H1 (cell line): Measurements from ENCODE around the gene CTDP1. TPM values are rescaled to one million over a fixed set of nuclear protein-coding genes. Genes with fewer than 3 reads are reported as not detected.
"Not testable (repeated sequence)": the region's sequence is repeated elsewhere in the genome, so short reads cannot be mapped to it uniquely, and the experiment has no call there.

Experiments used
- CTCF ChIA-PET: fragments of 300-600 bp; sonication (Branson Sonifier 250); formaldehyde crosslinking; loops from one replicate; lab custom pipeline; 2021; ENCODE audit not compliant: partially characterized antibody; lab: Charles Lee
- POLR2A ChIA-PET: fragments of 300-600 bp; sonication (Branson Sonifier 250); formaldehyde crosslinking; loops from one replicate; lab custom pipeline; 2021; ENCODE audit warnings: inconsistent platforms; ENCODE audit not compliant: partially characterized antibody; lab: Charles Lee
- DNase-seq, 2 experiments: peaks; one replicate each; pipeline versions ENCODE4 v3.0.0 to v3.0.0-alpha.2; 2010 to 2022; ENCODE audit warnings: low spot score in 2 of 2, low read depth in 1 of 2, mixed read lengths in 1 of 2
- FAIRE-seq: peaks from 2 replicates; lab custom pipeline; 2011; peaks lifted over from hg19 to GRCh38; lab: Jason Lieb, UNC
- H2AFZ ChIP-seq: 2 replicates; pipeline ENCODE4 v1.8.1; 2012; ENCODE audit warnings: low read length, inconsistent platforms
- H2AK5ac ChIP-seq: 2 replicates; pipeline ENCODE4 v1.6.1; 2013; ENCODE audit warnings: low read depth, low read length
- H2BK120ac ChIP-seq: replicated peaks from 2 replicates; pipeline ENCODE3; 2013; ENCODE audit warnings: low read depth, low read length, inconsistent platforms
- H2BK12ac ChIP-seq: 2 replicates; pipeline ENCODE4 v1.6.1; 2013; ENCODE audit warnings: low read depth, low read length
- H2BK15ac ChIP-seq: 2 replicates; pipeline ENCODE4 v1.6.1; 2013; ENCODE audit warnings: low read length
- H2BK20ac ChIP-seq: 2 replicates; pipeline ENCODE4 v1.6.1; 2013; ENCODE audit warnings: low read length
- H2BK5ac ChIP-seq: 2 replicates; pipeline ENCODE4 v1.6.1; 2013; ENCODE audit warnings: low read depth, low read length
- H3K14ac ChIP-seq: 2 replicates; pipeline ENCODE4 v1.6.1; 2013; ENCODE audit warnings: inconsistent platforms; ENCODE audit not compliant: insufficient read length
- H3K18ac ChIP-seq: 2 replicates; pipeline ENCODE4 v1.6.1; 2013; ENCODE audit warnings: low read length; ENCODE audit errors: extremely low read depth
- H3K23ac ChIP-seq: 2 replicates; pipeline ENCODE4 v1.6.1; 2013; ENCODE audit warnings: inconsistent platforms; ENCODE audit not compliant: insufficient read length
- H3K23me2 ChIP-seq: 2 replicates; pipeline ENCODE4 v1.6.1; 2013; ENCODE audit warnings: low read depth, low read length
- H3K27ac ChIP-seq: 2 replicates; pipeline ENCODE4 v1.6.1; 2011; ENCODE audit warnings: low read depth, low read length, inconsistent platforms
- H3K27me3 ChIP-seq, 4 experiments: replicated peaks in 1 of 4; 1 replicate in 1 of 4; 2 replicates in 3 of 4; pipeline versions ENCODE4 v1.6.1 to v1.8.1; 2011 to 2013; ENCODE audit warnings: low read length in 3 of 4, mild to moderate bottlenecking in 3 of 4, inconsistent platforms in 2 of 4, mixed read lengths in 2 of 4, moderate library complexity in 1 of 4; ENCODE audit not compliant: control insufficient read depth in 3 of 4, insufficient read depth in 3 of 4; ENCODE audit errors: extremely low read depth in 1 of 4
- H3K36me3 ChIP-seq, 4 experiments: 2 replicates each; pipeline versions ENCODE4 v1.6.1 to v1.8.1; 2011 to 2013; ENCODE audit warnings: mild to moderate bottlenecking in 4 of 4, low read length in 3 of 4, moderate library complexity in 2 of 4, control low read depth in 1 of 4, inconsistent platforms in 1 of 4; ENCODE audit not compliant: insufficient read depth in 4 of 4, control insufficient read depth in 2 of 4
- H3K4ac ChIP-seq: replicated peaks from 2 replicates; pipeline ENCODE3; 2013; ENCODE audit warnings: low read length, low read depth, mixed read lengths, inconsistent platforms; ENCODE audit not compliant: insufficient read length
- H3K4me1 ChIP-seq, 4 experiments: replicated peaks in 1 of 4; 1 replicate in 1 of 4; 2 replicates in 3 of 4; pipeline versions ENCODE4 v1.6.1 to v1.8.1; 2011 to 2013; ENCODE audit warnings: low read length in 3 of 4, inconsistent platforms in 2 of 4, mixed read lengths in 1 of 4; ENCODE audit not compliant: insufficient read depth in 4 of 4, control insufficient read depth in 3 of 4
- H3K4me2 ChIP-seq, 2 experiments: 2 replicates each; pipeline versions ENCODE4 v1.6.1 to v1.8.1; 2011 to 2013; ENCODE audit warnings: low read depth in 2 of 2, low read length in 2 of 2, control low read depth in 1 of 2, inconsistent platforms in 1 of 2, mild to moderate bottlenecking in 1 of 2; ENCODE audit not compliant: insufficient read depth in 1 of 2
- H3K4me3 ChIP-seq, 4 experiments: fragments of 200-600, 300-600 bp in 1 of 4; sonication (generic), shearing (Covaris generic), sonication (Bioruptor Twin) in 1 of 4; 2 replicates each; pipeline versions ENCODE4 v1.5.1 to v1.8.1; 2011 to 2016; ENCODE audit warnings: low read length in 4 of 4, low read depth in 3 of 4, control low read depth in 2 of 4, inconsistent platforms in 2 of 4, mild to moderate bottlenecking in 2 of 4, mixed read lengths in 1 of 4, moderate library complexity in 1 of 4; ENCODE audit not compliant: insufficient read depth in 2 of 4; ENCODE audit errors: extremely low read depth in 1 of 4
- H3K56ac ChIP-seq: replicated peaks from 2 replicates; pipeline ENCODE3; 2013; ENCODE audit warnings: low read depth, mild to moderate bottlenecking, mixed read lengths, low read length, inconsistent platforms; ENCODE audit not compliant: insufficient read length
- H3K79me1 ChIP-seq: 2 replicates; pipeline ENCODE4 v1.6.1; 2013; ENCODE audit warnings: low read depth, low read length, control low read depth
- H3K79me2 ChIP-seq, 2 experiments: 2 replicates each; pipeline versions ENCODE4 v1.6.1 to v1.8.1; 2012 to 2013; ENCODE audit warnings: low read length in 2 of 2, mild to moderate bottlenecking in 2 of 2, inconsistent platforms in 1 of 2; ENCODE audit not compliant: insufficient read depth in 2 of 2, control insufficient read depth in 1 of 2
- H3K9ac ChIP-seq, 4 experiments: replicated peaks in 1 of 4; 1 replicate in 1 of 4; 2 replicates in 3 of 4; pipeline versions ENCODE4 v1.6.1 to v1.8.1; 2011 to 2013; ENCODE audit warnings: low read depth in 3 of 4, low read length in 3 of 4, control low read depth in 2 of 4, mild to moderate bottlenecking in 2 of 4, moderate library complexity in 2 of 4, inconsistent platforms in 1 of 4; ENCODE audit errors: extremely low read depth in 1 of 4
- H3K9me3 ChIP-seq, 2 experiments: 2 replicates each; pipeline versions ENCODE4 v1.6.1 to v1.8.1; 2012 to 2013; ENCODE audit warnings: mild to moderate bottlenecking in 2 of 2, moderate library complexity in 2 of 2, control low read depth in 1 of 2, inconsistent platforms in 1 of 2, low read depth in 1 of 2, low read length in 1 of 2, mixed read lengths in 1 of 2; ENCODE audit not compliant: insufficient read depth in 2 of 2
- H4K20me1 ChIP-seq, 2 experiments: replicated peaks in 1 of 2; 2 replicates each; pipeline versions ENCODE3 to v1.8.1; 2011 to 2013; ENCODE audit warnings: inconsistent platforms in 2 of 2, low read length in 2 of 2, mild to moderate bottlenecking in 1 of 2; ENCODE audit not compliant: insufficient read depth in 2 of 2, control insufficient read depth in 1 of 2
- H4K5ac ChIP-seq: 2 replicates; pipeline ENCODE4 v1.6.1; 2013; ENCODE audit warnings: low read length, low read depth, mixed read lengths, inconsistent platforms; ENCODE audit not compliant: insufficient read length
- H4K8ac ChIP-seq: 2 replicates; pipeline ENCODE4 v1.8.0; 2013; ENCODE audit warnings: mild to moderate bottlenecking, moderate library complexity, low read length, inconsistent platforms; ENCODE audit not compliant: insufficient read depth; ENCODE audit errors: extremely low read depth
- H4K91ac ChIP-seq: replicated peaks from 2 replicates; pipeline ENCODE3; 2013; ENCODE audit warnings: low read length, mixed read lengths, inconsistent platforms; ENCODE audit not compliant: insufficient read length
- WGBS, 2 experiments: shearing (Covaris generic) in 1 of 2; methylation state at CpG; one replicate each; pipeline versions ENCODE4 v1.1.6 to v1.1.7; 2013 to 2015; ENCODE audit warnings: low lambda C conversion rate in 2 of 2, mixed read lengths in 2 of 2, inconsistent platforms in 1 of 2, low coverage in 1 of 2, missing lambda C conversion rate in 1 of 2; ENCODE audit not compliant: insufficient replicate concordance in 2 of 2, insufficient coverage in 1 of 2, insufficient read length in 1 of 2; ENCODE audit errors: extremely low coverage in 1 of 2, missing lambda C conversion rate in 1 of 2; 5-methylcytosine and 5-hydroxymethylcytosine counted together
- polyA plus RNA-seq, 7 experiments: library from polyadenylated mRNA; depleted of rRNA in 3 of 7; stranded (reverse) in 5 of 7; unstranded in 2 of 7; fragments of >200 nt in 5 of 7; fragments of 200-250 nt in 2 of 7; gene quantifications; 1 replicate in 5 of 7; 2 replicates in 1 of 7; 4 replicates in 1 of 7; pipeline versions ENCODE4 v1.2.1 to v1.2.3, GENCODE V29; 2011 to 2013; ENCODE audit warnings: missing spikeins in 2 of 7, mixed read lengths in 2 of 7
- total RNA-seq: library from RNA; stranded (reverse); fragmentation: NEBNext Ultra II Directional; extraction: Animal tissue kit (Norgen Biotek cat#: 25700); gene quantifications from 2 replicates; pipeline ENCODE4 v1.2.1, GENCODE V29; 2021
- TF ChIP-seq, protein P1 (sequence below), 3 experiments: IDR thresholded peaks; 1 replicate in 2 of 3; 2 replicates in 1 of 3; pipeline versions ENCODE4 v1.5.1 to v1.6.1; 2011; ENCODE audit warnings: low read length in 3 of 3, mild to moderate bottlenecking in 3 of 3, inconsistent platforms in 2 of 3, low read depth in 1 of 3, moderate library complexity in 1 of 3; ENCODE audit not compliant: insufficient read depth in 1 of 3; ENCODE audit errors: control extremely low read depth in 1 of 3

Gene CTDP1
- total and polyA plus RNA-seq, 2 of the 8 experiments (the other 6 are each of a cell fraction or from before 2014, with no cell fraction given): 16.6 to 37.0 TPM

DNA sequence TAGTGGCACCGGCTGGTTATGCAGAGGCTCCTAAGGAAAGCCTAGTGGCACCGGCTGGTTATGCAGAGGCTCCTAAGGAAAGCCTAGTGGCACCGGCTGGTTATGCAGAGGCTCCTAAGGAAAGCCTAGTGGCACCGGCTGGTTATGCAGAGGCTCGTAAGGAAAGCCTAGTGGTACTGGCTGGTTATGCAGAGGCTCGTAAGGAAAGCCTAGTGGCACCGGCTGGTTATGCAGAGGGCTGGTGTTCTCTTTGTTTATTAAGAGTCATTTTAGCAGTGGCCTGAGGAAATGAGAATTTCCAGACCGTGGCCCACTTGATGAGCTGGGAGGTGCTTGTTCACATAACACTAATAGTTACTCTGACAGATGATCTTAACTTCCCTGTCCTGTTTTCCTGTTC, 73.3 kb downstream of the CTDP1 start:
- H4K5ac ChIP-seq, H4K91ac ChIP-seq, H3K18ac ChIP-seq, H3K9ac ChIP-seq, H3K4me3 ChIP-seq, H3K9me3 ChIP-seq, H3K27ac ChIP-seq, POLR2A ChIA-PET, H2BK12ac ChIP-seq: not testable (repeated sequence)
- TF ChIP-seq, protein P1, sequence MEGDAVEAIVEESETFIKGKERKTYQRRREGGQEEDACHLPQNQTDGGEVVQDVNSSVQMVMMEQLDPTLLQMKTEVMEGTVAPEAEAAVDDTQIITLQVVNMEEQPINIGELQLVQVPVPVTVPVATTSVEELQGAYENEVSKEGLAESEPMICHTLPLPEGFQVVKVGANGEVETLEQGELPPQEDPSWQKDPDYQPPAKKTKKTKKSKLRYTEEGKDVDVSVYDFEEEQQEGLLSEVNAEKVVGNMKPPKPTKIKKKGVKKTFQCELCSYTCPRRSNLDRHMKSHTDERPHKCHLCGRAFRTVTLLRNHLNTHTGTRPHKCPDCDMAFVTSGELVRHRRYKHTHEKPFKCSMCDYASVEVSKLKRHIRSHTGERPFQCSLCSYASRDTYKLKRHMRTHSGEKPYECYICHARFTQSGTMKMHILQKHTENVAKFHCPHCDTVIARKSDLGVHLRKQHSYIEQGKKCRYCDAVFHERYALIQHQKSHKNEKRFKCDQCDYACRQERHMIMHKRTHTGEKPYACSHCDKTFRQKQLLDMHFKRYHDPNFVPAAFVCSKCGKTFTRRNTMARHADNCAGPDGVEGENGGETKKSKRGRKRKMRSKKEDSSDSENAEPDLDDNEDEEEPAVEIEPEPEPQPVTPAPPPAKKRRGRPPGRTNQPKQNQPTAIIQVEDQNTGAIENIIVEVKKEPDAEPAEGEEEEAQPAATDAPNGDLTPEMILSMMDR (IDR thresholded peaks at IDR 0.05; ENCODE audit: control extremely low read depth in 1 of 3, insufficient read depth in 1 of 3, low read depth in 1 of 3, low read length in 3 of 3): peak in 1 of 3 experiments; percentile 41; a peak in 2 of 4 replicates
- TF ChIP-seq, all 59 proteins: peak for 1; not testable (repeated sequence) for 58
- not testable (repeated sequence) for DNase-seq, H4K8ac ChIP-seq, H3K23me2 ChIP-seq, H2BK5ac ChIP-seq, H2AK5ac ChIP-seq, H3K14ac ChIP-seq, H3K4me2 ChIP-seq, H2BK120ac ChIP-seq, H4K20me1 ChIP-seq, H3K79me2 ChIP-seq, H2BK20ac ChIP-seq, H3K4me1 ChIP-seq, H3K4ac ChIP-seq, H2BK15ac ChIP-seq, FAIRE-seq, H3K79me1 ChIP-seq, H3K56ac ChIP-seq, H2AFZ ChIP-seq, H3K27me3 ChIP-seq, H3K23ac ChIP-seq
- WGBS, 2 experiments: 96% methylated on average over 7 of the region's 8 CpGs; no CpG with 5 or more reads in 1 of the 2 experiments
- CTCF ChIA-PET: interaction anchor here (1.1 to 1.3 kb wide), 4 partner anchors 20 to 73 kb away, joined by 3 to 5 read pairs (median 4); no protein-coding TSS in a partner anchor
- H3K36me3 ChIP-seq: peaks cover 4 to 18% (median 10%) of the 10 kb centered on the region in 4 experiments; a peak in 6 of 8 replicates
